ENCODE results near the gene IFI16. TPM values are rescaled to one million over a fixed set of nuclear protein-coding genes. Genes with fewer than 3 reads are reported as not detected.
"Not testable (repeated sequence)": the region's sequence is repeated elsewhere in the genome, so short reads cannot be mapped to it uniquely, and the experiment has no call there.

The IFI16 gene
- polyA plus RNA-seq, 1 donor from 2014 or later, result 213 TPM

DNA sequence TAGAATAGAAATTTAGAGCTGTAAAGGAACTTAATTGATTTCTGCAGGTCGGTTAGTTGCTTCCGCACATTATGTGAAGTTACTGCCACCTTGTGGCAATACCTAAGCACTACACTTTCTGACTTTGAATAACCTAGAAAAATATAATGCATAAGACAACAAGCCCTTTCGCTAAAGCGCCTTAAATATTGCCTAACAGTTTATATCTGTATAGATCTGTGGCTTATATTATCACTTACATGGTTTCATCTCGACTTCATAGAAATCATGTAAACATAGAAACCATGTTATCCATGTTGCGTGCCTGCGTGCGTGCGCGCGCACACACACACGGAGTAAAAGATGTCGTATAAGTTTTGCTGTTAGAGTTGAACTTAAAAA lies 10.9 kb upstream of the IFI16 start:
- Mint-ChIP-seq H3K4me3 (peak overlapping the region in 3 of 4 donors; percentile 7 to 77 (median 77)), H3K9me3 (no peaks in the 10 kb centered on the region), H3K27ac (peak overlapping the region in 2 of 3 donors; percentile 9 to 47), H3K4me1 (peaks cover 26 to 33% (median 32%) of the 10 kb centered on the region in 3 donors), H3K36me3 (peaks cover 2% of the 10 kb centered on the region), H3K27me3 (no peaks in the 10 kb centered on the region)

DNA sequence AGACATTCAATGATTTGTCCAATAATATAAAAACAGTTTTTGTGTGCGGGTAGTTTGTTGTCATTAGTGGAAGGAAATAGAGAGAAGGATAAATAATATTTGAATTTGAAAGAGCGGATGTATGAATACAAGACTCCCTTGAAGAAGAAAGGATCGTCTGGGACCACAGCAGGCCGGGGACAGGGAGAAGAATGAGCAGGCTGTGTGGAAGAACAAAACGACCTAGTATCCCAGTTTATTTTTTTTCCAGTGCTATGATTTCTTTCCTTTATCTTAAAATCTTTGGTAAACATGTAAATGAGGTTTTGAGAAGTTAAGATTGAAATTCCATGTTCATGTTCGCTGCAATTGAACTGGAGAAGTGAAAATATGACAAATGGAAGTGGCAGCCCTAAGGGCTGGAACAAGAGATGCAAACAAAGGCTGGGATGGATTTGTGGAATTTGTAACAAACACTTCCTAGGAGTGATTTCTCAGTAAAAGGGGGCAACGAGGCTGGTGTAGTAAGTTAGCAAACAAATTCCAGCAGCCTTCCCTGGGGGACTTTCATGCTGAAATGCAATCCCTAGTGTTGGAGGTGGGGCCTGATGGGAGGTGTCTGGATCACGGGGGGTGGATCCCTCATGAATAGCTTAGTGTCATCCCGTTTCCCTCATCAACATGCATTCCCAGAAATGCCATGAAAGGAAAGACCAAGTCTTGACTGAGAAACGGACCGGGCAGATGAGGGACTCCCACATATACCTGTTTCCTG lies 10.2 kb upstream of the IFI16 start:
- H3K4me3 Mint-ChIP-seq, result no peak overlapping the region
- H3K36me3 Mint-ChIP-seq, result peaks cover 2% of the 10 kb centered on the region
- H3K4me1 Mint-ChIP-seq, result peaks cover 26 to 33% (median 32%) of the 10 kb centered on the region in 3 donors
- no peaks in the 10 kb centered on the region for H3K9me3 Mint-ChIP-seq
- H3K27me3 Mint-ChIP-seq, result no peaks in the 10 kb centered on the region
- H3K27ac Mint-ChIP-seq, result no peak overlapping the region

DNA sequence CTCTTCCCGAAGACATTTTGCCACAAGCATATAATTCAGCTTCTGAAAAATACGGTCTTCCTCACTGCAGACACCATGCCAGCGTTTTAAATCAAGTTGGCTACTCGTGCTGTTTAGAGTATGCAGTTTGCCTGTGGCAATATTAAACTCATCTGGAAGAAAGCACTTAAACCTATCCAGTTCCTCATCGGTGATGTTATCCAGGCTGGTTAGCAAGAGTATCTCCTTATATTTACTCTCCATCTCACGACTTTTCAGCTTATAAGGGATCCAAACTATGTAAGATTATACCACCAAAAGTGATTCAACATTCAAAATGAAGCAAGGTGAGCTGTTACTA lies 9.7 kb upstream of the IFI16 start:
- Mint-ChIP-seq H3K9me3 (no peaks in the 10 kb centered on the region), H3K27me3 (no peaks in the 10 kb centered on the region), H3K4me1 (peaks cover 28 to 34% (median 33%) of the 10 kb centered on the region in 3 donors)

DNA sequence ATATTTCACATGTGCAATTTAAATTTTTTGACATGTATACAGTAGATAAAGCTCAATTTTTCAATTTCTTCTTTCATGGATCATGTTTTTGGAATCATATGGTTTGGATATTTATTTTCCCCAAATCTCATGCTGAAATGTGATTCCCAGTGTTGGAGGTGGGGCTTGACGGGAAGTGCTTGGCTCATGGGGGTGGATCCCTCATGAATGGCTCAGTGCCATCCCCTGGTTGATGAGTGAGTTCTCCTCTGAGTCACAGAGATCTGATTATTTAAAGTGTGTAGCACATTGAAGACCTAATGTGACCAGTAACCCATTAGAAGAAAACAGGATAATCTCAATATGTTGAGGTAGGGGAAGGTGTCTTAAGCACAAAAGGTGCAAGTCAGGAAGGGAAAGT lies 9.1 kb upstream of the IFI16 start:
- H3K4me1 Mint-ChIP-seq, result peaks cover 30 to 36% (median 34%) of the 10 kb centered on the region in 3 donors
- no peak overlapping the region for H3K4me3 Mint-ChIP-seq
- no peaks in the 10 kb centered on the region for H3K9me3 Mint-ChIP-seq
- no peaks in the 10 kb centered on the region for H3K27me3 Mint-ChIP-seq
- H3K36me3 Mint-ChIP-seq, result no peaks in the 10 kb centered on the region
- H3K27ac Mint-ChIP-seq, result no peak overlapping the region

More for the DNA sequence above, 9.7 kb upstream of the IFI16 start:
- H3K4me3 Mint-ChIP-seq, result no peak overlapping the region
- H3K27ac Mint-ChIP-seq, result no peak overlapping the region
- H3K36me3 Mint-ChIP-seq, result peaks cover 2% of the 10 kb centered on the region

DNA sequence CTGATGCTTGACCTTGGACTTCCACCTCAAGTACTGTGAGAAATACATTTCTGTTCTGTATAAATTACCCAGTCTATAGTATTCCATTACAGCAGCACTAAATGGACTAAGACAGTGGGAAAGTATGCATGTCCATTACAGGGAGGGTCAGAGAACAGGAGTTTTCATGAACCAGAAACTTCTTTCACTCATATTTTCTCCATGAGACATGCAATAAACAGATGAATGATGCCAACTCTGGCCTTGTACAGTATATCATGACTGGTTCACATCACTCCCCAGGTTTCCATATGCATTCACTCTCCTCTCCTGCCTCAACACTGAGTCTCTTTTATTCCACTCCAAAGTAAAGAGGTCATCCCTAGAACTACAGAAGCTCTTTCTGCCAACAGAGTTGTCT lies 4.5 kb upstream of the IFI16 start:
- Mint-ChIP-seq H3K4me3 (peak overlapping the region in 2 of 4 donors; percentile 19 to 86), H3K36me3 (peaks cover 3% of the 10 kb centered on the region), H3K27me3 (no peaks in the 10 kb centered on the region), H3K9me3 (no peaks in the 10 kb centered on the region), H3K4me1 (peaks cover 31 to 45% (median 43%) of the 10 kb centered on the region in 3 donors), H3K27ac (peak overlapping the region in 2 of 3 donors; percentile 64 to 69)

DNA sequence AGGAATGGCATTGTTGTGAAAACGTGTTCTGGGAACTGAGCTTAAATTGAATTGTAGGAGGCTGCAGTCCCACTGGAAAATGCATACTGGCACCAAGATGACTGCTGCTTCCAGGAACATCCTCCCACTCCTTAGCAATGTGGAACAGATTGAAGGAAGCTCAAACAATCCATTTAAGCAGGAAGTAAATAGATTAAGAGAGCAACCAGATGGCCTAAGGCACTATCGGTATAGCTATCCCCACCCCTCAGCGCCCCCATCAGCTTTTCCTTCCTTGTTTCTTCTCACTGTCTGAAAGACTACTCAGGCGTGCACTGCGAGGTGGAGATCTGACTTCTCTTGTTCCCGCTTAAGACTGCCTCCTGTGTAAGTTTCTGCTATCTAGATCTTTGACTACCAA lies 4.0 kb upstream of the IFI16 start:
- Mint-ChIP-seq H3K4me1 (peaks cover 31 to 43% (median 41%) of the 10 kb centered on the region in 3 donors), H3K4me3 (peak overlapping the region; percentile 19 to 87 (median 62)), H3K27ac (peak overlapping the region; percentile 64 to 95 (median 69)), H3K36me3 (peaks cover 3% of the 10 kb centered on the region), H3K27me3 (no peaks in the 10 kb centered on the region), H3K9me3 (no peaks in the 10 kb centered on the region)

DNA sequence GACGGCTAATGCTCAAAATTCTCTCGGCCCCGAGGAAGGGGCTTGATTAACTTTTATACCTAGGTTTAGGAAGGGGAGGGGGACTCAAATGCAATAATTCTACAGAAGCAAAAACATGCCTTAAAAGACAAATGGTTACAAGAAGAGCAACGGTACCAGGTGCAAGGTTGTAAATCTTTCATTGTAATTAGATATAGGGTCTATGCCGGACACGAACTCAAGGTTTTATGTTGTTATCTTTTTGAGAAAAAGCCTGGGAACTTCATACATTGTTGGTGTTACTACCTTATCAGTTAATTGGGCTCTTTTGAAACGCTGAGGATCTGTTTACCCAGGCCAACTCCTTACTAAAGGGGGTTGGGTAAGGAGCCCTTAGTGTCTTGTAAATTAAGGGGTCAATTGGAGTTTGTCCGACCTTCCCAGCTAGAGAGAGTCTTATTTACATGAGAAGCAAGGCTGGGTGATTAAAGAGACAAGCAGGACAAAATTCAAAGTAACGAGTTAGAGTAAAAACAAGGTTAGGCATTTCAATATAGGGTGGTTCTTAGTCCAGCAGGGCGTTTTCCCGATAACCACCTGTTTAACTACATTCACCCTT lies 3.4 kb upstream of the IFI16 start:
- H3K27me3 Mint-ChIP-seq, H3K9me3 Mint-ChIP-seq, H3K36me3 Mint-ChIP-seq: not testable (repeated sequence)
- H3K27ac Mint-ChIP-seq, result peak overlapping the region in 2 of 3 donors; percentile 64 to 95
- peaks cover 31 to 42% (median 40%) of the 10 kb centered on the region in 3 donors for H3K4me1 Mint-ChIP-seq
- peak overlapping the region; percentile 32 to 87 (median 62) for H3K4me3 Mint-ChIP-seq

DNA sequence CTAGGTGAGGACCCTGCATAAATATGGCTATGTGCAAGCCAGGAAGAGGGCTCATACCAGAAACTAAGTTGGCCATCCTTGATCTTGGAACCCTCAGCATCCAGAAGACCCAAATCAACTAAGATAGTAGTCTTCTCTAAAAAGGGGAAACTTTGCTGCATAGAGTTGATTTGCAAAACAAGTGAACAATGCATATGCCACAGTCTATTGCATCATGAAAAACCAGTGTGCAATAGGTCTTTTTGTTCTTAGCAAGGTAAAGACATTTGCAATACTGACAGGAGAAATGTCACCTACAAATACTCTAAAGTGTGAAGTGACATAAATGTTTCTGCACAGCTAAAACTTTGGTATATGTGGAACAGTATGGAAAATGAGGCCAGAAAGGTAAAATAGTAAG lies 2.0 kb upstream of the IFI16 start:
- Mint-ChIP-seq H3K27ac (peak overlapping the region in 1 of 3 donors; percentile 50), H3K36me3 (peaks cover 5% of the 10 kb centered on the region), H3K9me3 (no peaks in the 10 kb centered on the region), H3K4me3 (peak overlapping the region in 2 of 4 donors; percentile 13 to 98), H3K27me3 (no peaks in the 10 kb centered on the region), H3K4me1 (peaks cover 36 to 42% (median 41%) of the 10 kb centered on the region in 3 donors)

DNA sequence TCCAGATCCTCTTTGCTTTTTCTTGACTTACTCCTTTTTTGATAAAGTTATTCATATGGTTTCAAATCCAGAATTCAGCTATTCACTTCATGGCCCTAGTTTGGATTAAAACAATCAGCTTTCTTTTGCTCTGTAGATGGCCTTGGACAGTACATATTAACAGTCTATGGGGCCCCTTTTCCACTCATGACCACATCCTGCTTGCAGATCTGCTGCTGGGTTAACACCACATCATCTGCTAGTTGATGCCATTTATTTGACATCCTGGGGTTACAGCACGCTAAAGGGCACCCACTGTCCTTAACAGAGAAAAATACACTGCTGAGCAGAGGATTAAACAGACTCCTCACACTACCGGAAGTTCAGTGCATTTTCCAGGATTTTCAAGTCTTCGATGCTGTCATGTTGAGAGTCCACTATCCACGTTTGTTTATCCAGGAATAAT lies 941 bp upstream of the IFI16 start:
- Mint-ChIP-seq H3K27ac (peak overlapping the region; percentile 86 to 94 (median 91)), H3K4me3 (peak overlapping the region; percentile 95 to 99 (median 97)), H3K27me3 (no peaks in the 10 kb centered on the region), H3K4me1 (peaks cover 42 to 45% (median 43%) of the 10 kb centered on the region in 3 donors), H3K9me3 (no peaks in the 10 kb centered on the region), H3K36me3 (peaks cover 7% of the 10 kb centered on the region)

DNA sequence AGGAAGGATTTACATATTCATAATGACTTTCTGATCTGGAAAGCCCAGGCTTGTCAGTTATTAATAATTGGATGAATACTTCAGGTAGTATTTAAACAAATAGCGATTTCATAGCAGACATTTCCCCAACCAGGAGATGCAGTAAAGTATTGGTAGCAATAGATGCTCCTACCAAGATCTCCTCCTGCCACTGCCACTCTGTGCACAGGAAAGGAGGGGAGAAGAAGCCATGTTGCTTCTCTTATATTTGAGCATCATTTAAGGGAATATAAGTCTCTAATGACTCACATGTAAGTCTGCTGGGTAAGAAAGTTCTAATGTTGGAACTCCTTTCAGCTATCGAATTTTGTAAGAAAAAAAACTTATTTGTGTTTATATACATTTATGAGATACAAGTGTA lies 420 bp upstream of the IFI16 start:
- H3K27ac Mint-ChIP-seq, result peak overlapping the region; percentile 86 to 94 (median 91)
- H3K4me1 Mint-ChIP-seq, result peaks cover 47 to 50% (median 48%) of the 10 kb centered on the region in 3 donors
- no peaks in the 10 kb centered on the region for H3K9me3 Mint-ChIP-seq
- H3K27me3 Mint-ChIP-seq, result no peaks in the 10 kb centered on the region
- H3K36me3 Mint-ChIP-seq, result peaks cover 7% of the 10 kb centered on the region
- H3K4me3 Mint-ChIP-seq, result peak overlapping the region; percentile 95 to 99 (median 97)

DNA sequence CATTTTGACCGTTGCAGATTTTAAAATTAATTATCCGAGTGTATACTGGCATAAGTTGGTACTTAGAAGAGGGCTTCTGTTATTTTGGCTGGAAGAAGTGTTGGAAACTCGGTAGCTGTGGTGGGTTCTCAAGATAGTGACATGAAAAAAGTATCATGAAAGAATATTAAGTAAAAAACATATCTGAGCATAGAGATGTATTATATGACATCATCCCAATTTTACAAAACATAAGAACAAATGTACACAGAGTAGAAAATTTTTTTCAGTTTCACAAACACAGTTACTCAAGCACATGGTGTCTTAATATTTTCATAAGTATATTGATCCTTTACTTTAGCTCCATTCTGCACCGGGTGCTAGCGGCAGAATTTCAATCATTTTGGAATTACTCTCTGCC lies 684 bp downstream of the IFI16 start:
- H3K4me1 Mint-ChIP-seq, result peaks cover 49 to 54% (median 52%) of the 10 kb centered on the region in 3 donors
- H3K27ac Mint-ChIP-seq, result peak overlapping the region; percentile 86 to 94 (median 91)
- peaks cover 12% of the 10 kb centered on the region for H3K36me3 Mint-ChIP-seq
- H3K27me3 Mint-ChIP-seq, result peaks cover 2% of the 10 kb centered on the region
- H3K9me3 Mint-ChIP-seq, result no peaks in the 10 kb centered on the region
- peak overlapping the region; percentile 95 to 99 (median 97) for H3K4me3 Mint-ChIP-seq

DNA sequence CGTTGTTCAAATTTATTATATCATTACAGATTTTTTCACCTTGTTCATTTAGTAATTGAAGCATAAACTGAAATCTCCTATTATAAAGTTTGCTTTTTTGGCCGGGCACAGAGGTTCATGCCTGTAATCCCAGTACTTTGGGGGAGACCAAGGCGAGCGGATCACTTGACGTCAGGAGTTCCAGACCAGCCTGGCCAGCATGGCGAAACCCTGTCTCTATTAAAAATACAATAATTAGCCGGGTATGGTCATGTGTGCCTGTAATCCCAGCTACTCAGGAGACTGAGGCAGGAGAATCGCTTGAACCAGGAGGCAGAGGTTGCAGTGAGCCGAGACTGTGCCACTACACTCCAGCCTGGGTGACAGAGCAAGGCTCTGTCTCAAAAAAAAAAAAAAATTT lies 1.3 kb downstream of the IFI16 start:
- Mint-ChIP-seq H3K4me1 (peaks cover 49 to 54% (median 52%) of the 10 kb centered on the region in 3 donors), H3K4me3 (peak overlapping the region; percentile 95 to 99 (median 97)), H3K27ac (peak overlapping the region; percentile 86 to 94 (median 91)), H3K36me3 (peaks cover 18% of the 10 kb centered on the region)
- H3K9me3 Mint-ChIP-seq, H3K27me3 Mint-ChIP-seq: not testable (repeated sequence)

DNA sequence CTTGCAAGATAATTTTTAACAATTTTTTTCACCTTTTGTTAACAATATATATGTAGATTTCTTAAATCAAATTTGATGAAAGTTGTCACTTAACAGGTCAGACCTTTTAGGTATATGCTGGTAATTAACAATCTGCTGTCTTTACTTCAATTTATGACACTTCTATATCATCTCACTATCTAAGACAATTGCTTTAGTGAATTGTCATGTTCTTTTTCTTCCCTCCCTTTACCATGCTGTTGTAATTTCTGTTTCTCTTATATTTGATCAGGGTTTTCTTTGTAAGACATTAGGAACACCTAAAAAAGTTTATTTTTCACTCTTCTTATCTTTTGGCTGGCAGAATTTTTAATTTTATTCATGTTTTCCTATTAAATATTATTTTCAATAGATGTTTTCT lies 2.0 kb downstream of the IFI16 start:
- Mint-ChIP-seq H3K36me3 (peaks cover 21% of the 10 kb centered on the region), H3K4me3 (peak overlapping the region; percentile 93 to 99 (median 94)), H3K27me3 (peaks cover 2% of the 10 kb centered on the region), H3K27ac (peak overlapping the region in 2 of 3 donors; percentile 23 to 99), H3K9me3 (no peaks in the 10 kb centered on the region), H3K4me1 (peaks cover 45 to 53% (median 47%) of the 10 kb centered on the region in 3 donors)

DNA sequence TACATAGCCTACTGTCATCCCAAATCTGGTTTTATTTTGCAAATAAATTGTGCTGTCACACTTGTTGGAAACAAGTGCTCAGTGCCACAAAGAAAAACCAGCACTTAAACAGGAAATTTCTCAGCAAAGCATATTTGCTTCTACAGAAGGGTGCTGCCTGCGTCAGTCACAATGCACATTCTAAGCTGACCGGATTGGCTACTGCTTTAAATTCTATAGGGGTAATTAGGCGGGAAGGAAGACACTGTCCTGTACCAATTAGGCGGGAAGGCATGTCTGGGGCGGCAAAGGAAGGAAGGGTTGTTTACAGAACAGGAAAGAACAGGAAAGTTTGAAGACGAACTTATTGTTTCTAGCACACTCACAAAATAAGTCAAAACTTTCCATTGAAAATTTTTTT lies 2.8 kb downstream of the IFI16 start:
- Mint-ChIP-seq H3K27me3 (peaks cover 2% of the 10 kb centered on the region), H3K27ac (peak overlapping the region; percentile 59 to 99 (median 97)), H3K9me3 (no peaks in the 10 kb centered on the region), H3K4me3 (peak overlapping the region; percentile 93 to 99 (median 94)), H3K4me1 (peaks cover 45 to 52% (median 47%) of the 10 kb centered on the region in 3 donors), H3K36me3 (peaks cover 21% of the 10 kb centered on the region)

DNA sequence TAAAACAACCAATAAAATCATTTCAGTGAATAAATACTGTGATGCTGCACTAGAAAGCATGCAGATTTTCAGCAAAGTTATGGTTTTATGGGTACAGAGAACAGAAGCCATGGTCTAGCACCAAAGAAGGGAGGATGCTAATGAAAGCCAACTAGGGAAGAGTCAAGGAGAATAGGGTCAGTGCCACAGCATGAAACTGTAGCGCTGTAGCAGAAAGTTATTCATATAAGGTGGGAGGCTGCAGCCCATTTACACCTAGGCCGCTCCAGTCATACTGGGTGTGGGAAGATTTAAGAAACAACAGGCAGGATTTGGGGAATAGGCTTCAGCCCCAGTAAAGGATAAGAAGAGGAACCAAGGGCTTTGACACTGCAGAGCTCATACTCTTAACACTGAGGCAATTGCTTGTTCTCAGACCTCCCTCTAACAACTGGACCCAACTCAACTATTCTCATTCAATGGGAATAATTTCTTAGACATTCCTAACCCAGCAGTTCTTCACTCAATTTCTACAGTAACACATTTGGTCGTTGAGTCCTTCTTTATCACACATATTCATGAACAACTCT lies 4.4 kb downstream of the IFI16 start:
- Mint-ChIP-seq H3K4me1 (peaks cover 39 to 47% (median 46%) of the 10 kb centered on the region in 3 donors), H3K27me3 (peaks cover 2% of the 10 kb centered on the region), H3K4me3 (peak overlapping the region; percentile 93 to 99 (median 94)), H3K36me3 (peaks cover 18% of the 10 kb centered on the region), H3K9me3 (no peaks in the 10 kb centered on the region), H3K27ac (peak overlapping the region; percentile 59 to 99 (median 97))

Measured in IgD-negative memory B cell (primary cell).